Measurements from ENCODE around the gene FBXO4.

GRCh38 chr5:41980396-41980795, 55.3 kb downstream of the FBXO4 start:
- TF ChIP-seq CTCF (IDR thresholded peaks at IDR 0.05) (no peak), EZH2 (IDR thresholded peaks at IDR 0.05; ENCODE audit: borderline replicate concordance, insufficient read depth, low read depth, low read length, poor library complexity, severe bottlenecking) (no peak)
